DMS 273 (cell line): ENCODE measurements around the gene CLK4.

Experiments
- DNase-seq: peaks from one replicate; lab custom pipeline; 2025; ENCODE audit not compliant: unreplicated experiment; lab: John Stamatoyannopoulos, UW

The CLK4 gene

GRCh38 chr5:178560911-178561310 is 65.9 kb downstream of the CLK4 start:
- DNase-seq = no peak

DNA sequence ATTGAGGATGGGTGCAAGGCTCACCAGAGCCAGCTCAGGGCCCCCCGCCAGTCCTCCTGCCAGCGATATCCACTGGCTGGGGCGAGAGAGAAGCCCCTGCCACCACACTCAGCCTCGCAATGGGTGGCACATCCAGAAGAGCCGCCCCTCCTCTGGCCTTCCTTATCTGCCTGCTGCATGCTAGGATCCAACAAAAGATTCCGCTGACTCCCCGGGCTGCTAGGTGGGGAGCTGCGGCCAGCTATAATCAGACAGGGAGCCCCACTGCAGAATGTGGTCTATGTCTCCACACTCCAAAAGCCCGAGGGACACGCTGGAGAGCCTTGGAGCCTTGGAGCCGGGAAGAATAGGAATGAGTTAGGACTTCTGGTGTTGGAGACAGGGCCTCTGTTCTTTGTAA is 69.4 kb downstream of the CLK4 start:
- DNase-seq = no peak

DNA sequence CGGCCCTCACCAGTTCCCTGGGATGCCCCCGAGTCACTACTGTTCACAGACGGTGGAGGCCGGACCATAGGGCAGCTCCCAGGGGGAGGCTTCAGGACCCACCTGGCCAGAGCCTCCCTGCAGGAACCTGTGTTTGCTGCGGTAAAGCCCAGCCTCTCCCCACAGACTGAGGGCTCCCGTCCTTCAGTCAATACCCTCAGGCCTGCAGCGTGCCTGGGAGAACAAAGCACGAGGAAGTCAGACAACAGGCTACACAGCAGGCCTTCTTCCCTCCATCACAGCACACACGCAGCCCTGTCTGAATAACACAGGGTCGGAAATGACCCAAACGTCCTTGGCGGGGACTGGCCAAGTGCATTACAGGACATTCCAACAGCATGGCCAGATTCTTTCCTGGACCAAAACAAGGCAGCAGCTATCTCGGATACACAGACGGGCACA is 71.1 kb downstream of the CLK4 start:
- DNase-seq = no peak

GRCh38 chr5:178555005-178555404 is 71.8 kb downstream of the CLK4 start:
- DNase-seq = no peak

DNA sequence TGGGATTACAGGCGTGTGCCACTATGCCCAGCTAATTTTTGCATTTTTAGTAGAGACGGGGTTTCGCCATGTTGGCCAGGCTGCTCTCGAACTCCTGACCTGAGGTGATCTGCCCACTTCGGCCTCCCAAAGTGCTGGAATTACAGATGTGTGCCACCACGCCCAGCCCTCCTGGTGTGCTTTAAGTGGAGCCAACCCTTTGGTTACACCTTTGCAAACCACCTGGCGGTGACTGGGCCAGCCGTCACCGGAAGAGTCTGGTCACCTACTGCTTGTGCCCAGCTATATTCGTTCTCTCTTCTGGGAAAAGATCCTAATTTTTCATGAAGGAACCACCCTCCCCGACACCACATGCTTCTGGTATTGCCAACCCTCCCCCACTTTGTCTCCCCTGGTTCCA is 72.5 kb downstream of the CLK4 start:
- DNase-seq = no peak

- no peak for DNase-seq
Measured at GRCh38 chr5:178553517-178553916, 73.3 kb downstream of the CLK4 start.
